Measurements from ENCODE around the gene SMG5.

GRCh38 chr1:156214024-156214748, 68.4 kb downstream of the SMG5 start:
- TF ChIP-seq, protein P1, sequence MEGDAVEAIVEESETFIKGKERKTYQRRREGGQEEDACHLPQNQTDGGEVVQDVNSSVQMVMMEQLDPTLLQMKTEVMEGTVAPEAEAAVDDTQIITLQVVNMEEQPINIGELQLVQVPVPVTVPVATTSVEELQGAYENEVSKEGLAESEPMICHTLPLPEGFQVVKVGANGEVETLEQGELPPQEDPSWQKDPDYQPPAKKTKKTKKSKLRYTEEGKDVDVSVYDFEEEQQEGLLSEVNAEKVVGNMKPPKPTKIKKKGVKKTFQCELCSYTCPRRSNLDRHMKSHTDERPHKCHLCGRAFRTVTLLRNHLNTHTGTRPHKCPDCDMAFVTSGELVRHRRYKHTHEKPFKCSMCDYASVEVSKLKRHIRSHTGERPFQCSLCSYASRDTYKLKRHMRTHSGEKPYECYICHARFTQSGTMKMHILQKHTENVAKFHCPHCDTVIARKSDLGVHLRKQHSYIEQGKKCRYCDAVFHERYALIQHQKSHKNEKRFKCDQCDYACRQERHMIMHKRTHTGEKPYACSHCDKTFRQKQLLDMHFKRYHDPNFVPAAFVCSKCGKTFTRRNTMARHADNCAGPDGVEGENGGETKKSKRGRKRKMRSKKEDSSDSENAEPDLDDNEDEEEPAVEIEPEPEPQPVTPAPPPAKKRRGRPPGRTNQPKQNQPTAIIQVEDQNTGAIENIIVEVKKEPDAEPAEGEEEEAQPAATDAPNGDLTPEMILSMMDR (IDR thresholded peaks at IDR 0.05; ENCODE audit: low read length), result no peak
- TF ChIP-seq EZH2 (optimal IDR thresholded peaks at IDR 0.05; ENCODE audit: low read depth, low read length) (no peak), EZH2phosphoT487 (IDR thresholded peaks at IDR 0.05; ENCODE audit: low read length) (no peak)

All from MM.1S (cell line).